Stimulated activated CD8-positive, alpha-beta memory T cell treated with anti-CD3 and anti-CD28 coated beads, Interleukin-12 subunit alpha, Interleukin-12 subunit beta, amount 100 ng/mL, for 4 hours (primary cell): ENCODE measurements around the gene KCTD21.

ENCODE experiments used
- DNase-seq: peaks from one replicate; pipeline ENCODE4 v3.0.0-alpha.2; 2020; ENCODE audit warnings: low read depth

The KCTD21 gene

GRCh38 chr11:78139422-78140391 is 48.7 kb downstream of the KCTD21 start, which contains the start of gene ALG8:
Gene ALG8 (minus strand): TSS chr11:78139626. CDS start chr11:78139588, 38 bp downstream.
- peak; percentile 97 for DNase-seq

- no peak for DNase-seq
Observed at GRCh38 chr11:78138694-78139421, 49.6 kb downstream of the KCTD21 start.

DNA sequence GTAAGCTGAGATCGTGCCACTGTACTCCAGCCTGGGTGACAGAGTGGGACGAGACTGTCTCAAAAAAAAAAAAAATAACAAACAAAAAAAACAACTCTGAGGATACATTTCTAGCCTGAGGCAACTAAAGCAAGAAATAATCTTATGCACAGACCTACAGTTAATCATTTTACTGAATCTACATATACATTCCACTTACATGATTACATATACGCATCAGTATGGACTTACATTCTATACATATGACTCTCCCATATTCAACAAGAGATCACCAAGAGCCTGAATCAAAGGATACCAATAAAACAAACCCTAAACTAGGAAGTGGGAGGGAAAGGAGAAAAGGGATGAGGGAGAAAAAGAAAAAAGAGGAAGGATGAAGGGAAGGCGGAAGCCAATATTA is 50.1 kb downstream of the KCTD21 start:
- DNase-seq, result no peak

DNA sequence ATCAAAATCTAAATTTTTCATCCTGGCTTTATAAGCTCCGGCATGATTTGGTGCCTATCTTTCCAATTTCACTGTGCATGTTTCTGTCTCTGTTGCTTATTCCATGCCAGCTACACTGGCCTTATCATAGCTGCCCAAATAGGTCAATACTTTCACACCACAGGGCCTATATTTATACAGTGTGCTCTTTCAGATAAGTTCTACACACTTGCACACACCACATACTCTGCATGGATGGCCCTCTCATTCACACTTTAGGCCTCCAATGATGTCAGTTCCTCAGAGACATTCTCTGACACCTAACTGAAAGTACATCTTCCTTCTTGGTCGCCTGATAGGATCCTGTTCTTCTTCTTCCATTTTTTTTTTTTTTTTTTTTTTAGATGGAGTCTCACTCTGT is 56.0 kb downstream of the KCTD21 start:
- no peak for DNase-seq

DNA sequence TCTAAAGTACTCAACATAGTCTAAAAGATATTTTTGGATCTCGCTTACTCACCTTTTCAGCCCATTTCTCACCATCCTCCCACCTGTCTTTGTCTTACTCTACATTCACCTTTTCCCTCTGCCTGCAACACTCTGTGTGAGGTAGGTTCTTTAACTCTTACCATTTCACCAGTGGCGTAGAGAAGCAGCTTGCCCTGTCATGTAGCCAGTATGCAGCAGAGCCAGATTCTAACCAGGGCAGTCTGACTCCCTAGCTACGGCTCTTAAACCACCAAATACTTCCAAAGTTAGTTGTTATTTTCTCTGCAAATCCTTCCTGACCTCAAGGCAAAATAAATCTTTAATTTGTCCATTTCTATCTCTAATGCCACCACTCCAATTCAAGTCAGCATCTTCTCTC is 56.5 kb downstream of the KCTD21 start:
- DNase-seq, result no peak

- no peak for DNase-seq
Observed at GRCh38 chr11:78127403-78127802, 61.0 kb downstream of the KCTD21 start.
